ENCODE results near the gene ZBTB45. TPM values are rescaled to one million over a fixed set of nuclear protein-coding genes. Genes with fewer than 3 reads are reported as not detected.

ZBTB45 gene
- total and polyA plus RNA-seq, 2 donors (not counting 3 experiments of a cell fraction or from before 2014, with no cell fraction given): 17.8 to 21.8 TPM

DNA sequence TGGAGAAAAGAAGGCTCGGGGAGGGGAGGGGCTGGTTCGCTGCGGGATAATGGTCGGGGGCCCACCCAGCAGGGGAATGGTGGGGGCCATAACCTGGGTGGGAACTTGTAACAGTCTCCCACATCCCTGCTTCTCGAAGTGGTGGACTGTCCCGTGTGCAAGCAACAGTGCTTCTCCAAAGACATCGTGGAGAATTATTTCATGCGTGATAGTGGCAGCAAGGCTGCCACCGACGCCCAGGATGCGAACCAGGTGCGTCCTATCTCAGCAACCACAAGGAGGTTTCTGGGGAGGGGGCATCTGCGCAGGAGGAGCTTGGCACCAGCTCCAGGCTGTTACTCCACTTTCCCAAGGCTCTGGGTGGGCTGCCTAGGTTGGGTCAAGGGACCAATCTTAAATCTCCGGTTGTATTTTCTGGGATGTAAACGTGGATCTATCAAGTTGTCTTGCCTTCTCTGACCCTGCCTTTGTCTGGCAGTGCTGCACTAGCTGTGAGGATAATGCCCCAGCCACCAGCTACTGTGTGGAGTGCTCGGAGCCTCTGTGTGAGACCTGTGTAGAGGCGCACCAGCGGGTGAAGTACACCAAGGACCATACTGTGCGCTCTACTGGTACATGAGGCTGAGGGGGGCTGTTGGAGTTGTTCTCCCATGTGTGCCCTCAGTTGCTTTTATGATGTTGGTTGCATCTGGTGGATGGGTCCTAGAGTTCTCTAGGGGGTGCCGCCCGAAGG, 25.8 kb upstream of the ZBTB45 start:
- TF ChIP-seq, protein P1, sequence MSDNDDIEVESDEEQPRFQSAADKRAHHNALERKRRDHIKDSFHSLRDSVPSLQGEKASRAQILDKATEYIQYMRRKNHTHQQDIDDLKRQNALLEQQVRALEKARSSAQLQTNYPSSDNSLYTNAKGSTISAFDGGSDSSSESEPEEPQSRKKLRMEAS (IDR thresholded peaks at IDR 0.05; ENCODE audit: insufficient read depth, insufficient read length): no peak
- TF ChIP-seq GATA2 (IDR thresholded peaks at IDR 0.05; ENCODE audit: insufficient read depth, insufficient read length, low read depth, low read length) (no peak), FOS (IDR thresholded peaks at IDR 0.05; ENCODE audit: borderline replicate concordance, insufficient read depth, low read length) (no peak), POLR2A (IDR thresholded peaks at IDR 0.05; ENCODE audit: low read depth, low read length) (no peak), JUN (IDR thresholded peaks at IDR 0.05; ENCODE audit: borderline replicate concordance, insufficient read depth, insufficient read length, low read depth) (no peak), POLR2AphosphoS5 (IDR thresholded peaks at IDR 0.05; ENCODE audit: insufficient read depth, low read depth, low read length) (no peak), EZH2 (IDR thresholded peaks at IDR 0.05; ENCODE audit: borderline replicate concordance, low read depth, low read length, severe bottlenecking) (no peak), MYC (IDR thresholded peaks at IDR 0.05; ENCODE audit: low read depth, low read length) (no peak)
- TF ChIP-seq, protein P2, sequence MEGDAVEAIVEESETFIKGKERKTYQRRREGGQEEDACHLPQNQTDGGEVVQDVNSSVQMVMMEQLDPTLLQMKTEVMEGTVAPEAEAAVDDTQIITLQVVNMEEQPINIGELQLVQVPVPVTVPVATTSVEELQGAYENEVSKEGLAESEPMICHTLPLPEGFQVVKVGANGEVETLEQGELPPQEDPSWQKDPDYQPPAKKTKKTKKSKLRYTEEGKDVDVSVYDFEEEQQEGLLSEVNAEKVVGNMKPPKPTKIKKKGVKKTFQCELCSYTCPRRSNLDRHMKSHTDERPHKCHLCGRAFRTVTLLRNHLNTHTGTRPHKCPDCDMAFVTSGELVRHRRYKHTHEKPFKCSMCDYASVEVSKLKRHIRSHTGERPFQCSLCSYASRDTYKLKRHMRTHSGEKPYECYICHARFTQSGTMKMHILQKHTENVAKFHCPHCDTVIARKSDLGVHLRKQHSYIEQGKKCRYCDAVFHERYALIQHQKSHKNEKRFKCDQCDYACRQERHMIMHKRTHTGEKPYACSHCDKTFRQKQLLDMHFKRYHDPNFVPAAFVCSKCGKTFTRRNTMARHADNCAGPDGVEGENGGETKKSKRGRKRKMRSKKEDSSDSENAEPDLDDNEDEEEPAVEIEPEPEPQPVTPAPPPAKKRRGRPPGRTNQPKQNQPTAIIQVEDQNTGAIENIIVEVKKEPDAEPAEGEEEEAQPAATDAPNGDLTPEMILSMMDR (IDR thresholded peaks at IDR 0.05; ENCODE audit: extremely low read depth in 1 of 2, insufficient read depth in 1 of 2, low read depth in 1 of 2, low read length in 2 of 2): no peak
- FAIRE-seq (peak; percentile 8), DNase-seq (ENCODE audit: low read depth, low spot score) (no peak)
- H3K27ac ChIP-seq (ENCODE audit: insufficient read depth, low read depth, low read length): peak overlapping the region; percentile 34
- dilution Hi-C loops (cut with MboI; ENCODE audit: extremely low pct_ligation_motif_present, low sequenced_read_pairs): no loop called here
- peaks cover 2% of the 10 kb centered on the region in 2 experiments for H3K27me3 ChIP-seq (ENCODE audit: control insufficient read depth in 2 of 2, insufficient read depth in 2 of 2, low read length in 2 of 2)
- peak overlapping the region; percentile 82 to 94 (median 85) for H3K4me3 ChIP-seq (replicated peaks in 1 of 3; ENCODE audit: insufficient read depth in 1 of 3, low read depth in 1 of 3, low read length in 3 of 3)
- H3K4me1 ChIP-seq (ENCODE audit: control insufficient read depth, extremely low read depth, insufficient read depth, low read length): peaks cover 15% of the 10 kb centered on the region
- intact Hi-C loops (cut with micrococcal nuclease): no loop called here
- peak overlapping the region; percentile 44 for H3K4me2 ChIP-seq (ENCODE audit: insufficient read depth, low read length)
- no peak overlapping the region for H2AFZ ChIP-seq (ENCODE audit: low read depth, low read length)
- TSS peak; percentile 17 for BruUV-seq (replicated peaks)
- POLR2A ChIA-PET: interaction anchor here (0.6 to 1.8 kb wide), 2 partner anchors 11 to 26 kb away, joined by 6 read pairs; partner anchors contain the start of gene ZBTB45
- H3K9me1 ChIP-seq (replicated peaks; ENCODE audit: control insufficient read depth, extremely low read depth, insufficient read depth, low read length): no peaks in the 10 kb centered on the region
- H3K79me2 ChIP-seq (ENCODE audit: control insufficient read depth, insufficient read depth, low read length): peaks cover 50% of the 10 kb centered on the region
- peak overlapping the region; percentile 71 for H3K9ac ChIP-seq (replicated peaks; ENCODE audit: extremely low read depth, insufficient read depth, low read length)
- CTCF ChIA-PET: interaction anchor here (1.2 to 3.2 kb wide), 4 partner anchors 9 to 36 kb away, joined by 3 to 25 read pairs (median 12); partner anchors contain the start of genes CHMP2A and ZBTB45
- H3K36me3 ChIP-seq (ENCODE audit: control insufficient read depth in 2 of 2, extremely low read depth in 1 of 2, insufficient read depth in 2 of 2, low read length in 2 of 2): peaks cover 5 to 32% of the 10 kb centered on the region in 2 experiments
- no peaks in the 10 kb centered on the region for H3K9me3 ChIP-seq (replicated peaks; ENCODE audit: control insufficient read depth, insufficient read depth, low read length)
- peaks cover 4% of the 10 kb centered on the region for H4K20me1 ChIP-seq (replicated peaks; ENCODE audit: control insufficient read depth, extremely low read depth, insufficient read depth, low read length)
